GM12875 (cell line): Measurements from ENCODE around the gene CYP2D6.
"Not testable (repeated sequence)": the region's sequence is repeated elsewhere in the genome, so short reads cannot be mapped to it uniquely, and the experiment has no call there.

Source experiments
- H3K4me3 ChIP-seq: one replicate; pipeline ENCODE4 v1.5.1; 2011; ENCODE audit warnings: low read depth, low read length, control low read depth
- TF ChIP-seq, protein P1 (sequence below): IDR thresholded peaks from 2 replicates; pipeline ENCODE4 v1.5.1; 2011; ENCODE audit warnings: low read depth, mild to moderate bottlenecking, control low read depth, inconsistent platforms, low read length, moderate library complexity, borderline replicate concordance; ENCODE audit not compliant: insufficient read depth

CYP2D6 gene

DNA sequence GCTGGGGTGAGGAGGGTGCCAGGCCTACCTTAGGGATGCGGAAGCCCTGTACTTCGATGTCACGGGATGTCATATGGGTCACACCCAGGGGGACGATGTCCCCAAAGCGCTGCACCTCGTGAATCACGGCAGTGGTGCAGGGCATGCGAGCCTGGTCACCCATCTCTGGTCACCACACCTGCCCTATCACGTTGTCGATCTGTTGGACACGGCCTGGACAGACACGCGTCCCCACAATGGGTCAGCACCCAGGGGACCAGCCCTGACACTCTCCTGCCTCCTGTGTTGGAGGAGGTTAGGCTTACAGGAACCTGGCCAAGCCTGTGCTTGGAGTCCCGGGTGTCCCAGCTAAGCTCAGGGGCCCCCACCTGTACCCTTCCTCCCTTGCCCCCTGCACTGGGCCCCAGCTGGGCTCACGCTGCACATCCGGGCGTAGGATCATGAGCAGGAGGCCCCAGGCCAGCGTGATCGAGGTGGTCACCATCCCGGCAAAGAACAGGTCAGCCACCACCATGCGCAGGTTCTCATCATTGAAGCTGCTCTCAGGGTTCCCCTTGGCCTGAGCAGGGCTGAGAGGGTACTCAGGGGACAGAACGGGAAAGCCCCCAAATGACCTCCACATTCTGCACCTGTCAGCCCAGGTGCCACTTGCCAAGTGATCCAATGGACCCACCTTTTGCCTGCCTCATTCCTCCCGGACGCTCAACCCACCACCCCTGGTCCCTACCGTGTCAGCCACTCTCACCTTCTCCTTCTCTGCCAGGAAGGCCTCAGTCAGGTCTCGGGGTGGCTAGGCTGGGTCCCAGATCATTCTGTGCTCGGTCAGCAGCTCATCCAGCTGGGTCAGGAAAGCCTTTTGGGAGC, 20.3 kb upstream of the CYP2D6 start:
- H3K4me3 ChIP-seq, result no peak overlapping the region
- TF ChIP-seq, protein P1, sequence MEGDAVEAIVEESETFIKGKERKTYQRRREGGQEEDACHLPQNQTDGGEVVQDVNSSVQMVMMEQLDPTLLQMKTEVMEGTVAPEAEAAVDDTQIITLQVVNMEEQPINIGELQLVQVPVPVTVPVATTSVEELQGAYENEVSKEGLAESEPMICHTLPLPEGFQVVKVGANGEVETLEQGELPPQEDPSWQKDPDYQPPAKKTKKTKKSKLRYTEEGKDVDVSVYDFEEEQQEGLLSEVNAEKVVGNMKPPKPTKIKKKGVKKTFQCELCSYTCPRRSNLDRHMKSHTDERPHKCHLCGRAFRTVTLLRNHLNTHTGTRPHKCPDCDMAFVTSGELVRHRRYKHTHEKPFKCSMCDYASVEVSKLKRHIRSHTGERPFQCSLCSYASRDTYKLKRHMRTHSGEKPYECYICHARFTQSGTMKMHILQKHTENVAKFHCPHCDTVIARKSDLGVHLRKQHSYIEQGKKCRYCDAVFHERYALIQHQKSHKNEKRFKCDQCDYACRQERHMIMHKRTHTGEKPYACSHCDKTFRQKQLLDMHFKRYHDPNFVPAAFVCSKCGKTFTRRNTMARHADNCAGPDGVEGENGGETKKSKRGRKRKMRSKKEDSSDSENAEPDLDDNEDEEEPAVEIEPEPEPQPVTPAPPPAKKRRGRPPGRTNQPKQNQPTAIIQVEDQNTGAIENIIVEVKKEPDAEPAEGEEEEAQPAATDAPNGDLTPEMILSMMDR, result no peak

DNA sequence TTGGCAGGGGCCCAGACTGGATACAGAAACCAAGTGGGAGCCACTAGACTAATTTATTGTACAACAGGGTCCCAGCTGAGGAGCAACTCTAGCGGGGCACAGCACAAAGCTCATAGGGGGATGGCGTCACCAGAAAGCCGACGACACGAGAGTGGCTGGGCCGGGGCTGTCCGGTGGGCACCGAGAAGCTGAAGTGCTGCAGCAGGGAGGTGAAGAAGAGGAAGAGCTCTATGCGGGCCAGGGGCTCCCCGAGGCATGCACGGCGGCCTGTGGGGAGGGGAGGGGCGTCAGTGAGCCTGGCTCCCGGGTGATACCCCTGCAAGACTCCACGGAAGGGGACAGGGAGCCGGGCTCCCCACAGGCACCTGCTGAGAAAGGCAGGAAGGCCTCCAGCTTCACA, 19.2 kb upstream of the CYP2D6 start:
- not testable (repeated sequence) for H3K4me3 ChIP-seq

DNA sequence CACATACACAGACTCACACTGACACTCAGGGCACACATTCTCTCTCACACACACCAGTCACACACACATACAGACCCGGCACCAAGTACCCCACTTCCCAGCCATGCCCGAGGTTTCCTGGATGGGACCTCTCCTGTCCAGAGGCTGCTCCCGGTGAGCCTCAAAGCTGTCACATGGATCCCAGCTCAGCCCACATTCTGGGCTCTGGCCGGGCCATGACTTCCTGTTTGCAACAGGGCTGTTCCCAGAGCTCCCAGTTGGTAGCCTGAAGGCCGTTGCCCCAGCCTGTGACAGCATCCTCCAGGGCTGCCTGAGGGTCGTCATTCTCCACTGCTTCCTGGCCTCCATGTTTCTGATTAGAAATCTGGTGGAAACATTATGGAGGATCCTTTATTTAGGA, 14.6 kb upstream of the CYP2D6 start:
- TF ChIP-seq, protein P1, result no peak
- no peak overlapping the region for H3K4me3 ChIP-seq

DNA sequence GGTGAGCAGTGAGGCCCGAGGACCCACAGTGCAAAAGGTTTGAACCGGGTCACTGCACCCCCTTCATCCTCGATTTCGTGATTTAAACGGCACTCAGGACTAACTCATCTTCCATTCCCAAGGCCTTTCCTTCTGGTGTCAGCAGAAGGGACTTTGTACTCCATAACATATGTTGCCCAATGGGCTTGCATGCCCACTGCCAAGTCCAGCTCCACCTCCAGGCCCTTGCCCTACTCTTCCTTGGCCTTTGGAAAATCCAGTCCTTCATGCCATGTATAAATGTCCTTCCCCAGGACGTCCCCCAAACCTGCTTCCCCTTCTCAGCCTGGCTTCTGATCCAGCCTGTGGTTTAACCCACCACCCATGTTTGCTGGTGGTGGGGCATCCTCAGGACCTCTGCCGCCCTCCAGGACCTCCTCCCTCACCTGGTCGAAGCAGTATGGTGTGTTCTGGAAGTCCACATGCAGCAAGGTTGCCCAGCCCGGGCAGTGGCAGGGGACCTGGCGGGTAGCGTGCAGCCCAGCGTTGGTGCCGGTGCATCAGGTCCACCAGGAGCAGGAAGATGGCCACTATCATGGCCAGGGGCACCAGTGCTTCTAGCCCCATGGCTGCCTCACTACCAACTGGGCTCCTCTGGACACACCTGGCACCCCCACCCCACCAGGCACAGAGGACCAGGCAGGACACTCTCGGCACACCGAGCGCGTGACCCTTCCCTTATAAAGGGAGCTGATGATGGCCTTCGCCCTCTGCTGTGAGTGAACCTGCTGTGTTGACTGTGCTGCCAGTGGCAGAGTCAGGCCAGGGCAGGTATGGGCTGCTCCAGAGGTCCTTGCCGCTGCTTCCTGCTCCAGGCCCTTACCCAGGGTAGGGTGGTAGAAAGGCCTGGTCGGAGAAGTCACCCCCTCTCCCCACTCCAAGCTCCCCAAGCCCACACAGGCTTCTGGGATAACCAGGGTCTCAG, 13.5 kb upstream of the CYP2D6 start:
- H3K4me3 ChIP-seq, result not testable (repeated sequence)

DNA sequence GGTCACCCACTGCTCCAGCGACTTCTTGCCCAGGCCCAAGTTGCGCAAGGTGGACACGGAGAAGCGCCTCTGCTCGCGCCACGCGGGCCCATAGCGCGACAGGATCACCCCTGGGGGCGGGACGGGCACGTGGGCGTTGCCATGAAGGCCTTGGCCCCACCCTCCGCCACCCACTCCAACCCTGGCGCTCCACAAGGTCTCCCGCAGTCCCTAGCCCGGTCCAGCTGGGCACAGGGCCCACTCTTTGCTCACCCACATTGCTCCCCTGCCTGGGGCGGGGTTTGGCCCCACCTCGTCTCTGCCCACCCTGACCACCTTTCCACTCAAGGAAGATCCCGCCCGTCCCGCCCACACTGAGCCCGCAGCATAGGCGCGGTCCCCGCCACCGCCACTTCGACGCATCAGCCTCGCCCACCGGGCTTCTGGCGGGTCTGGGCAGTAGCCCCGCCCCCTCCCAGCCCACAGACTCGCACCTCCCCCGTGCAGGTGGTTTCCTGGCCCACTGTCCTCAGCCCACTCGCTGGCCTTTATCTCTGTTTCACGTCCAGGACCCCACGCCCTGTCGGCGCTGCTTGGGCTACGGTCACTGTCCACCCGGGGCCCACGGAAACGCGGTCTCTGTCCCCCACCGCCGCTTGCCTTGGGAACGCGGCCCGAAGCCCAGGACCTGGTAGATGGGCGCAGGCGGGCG, 12.3 kb upstream of the CYP2D6 start:
- TF ChIP-seq, protein P1, result no peak
- no peak overlapping the region for H3K4me3 ChIP-seq

DNA sequence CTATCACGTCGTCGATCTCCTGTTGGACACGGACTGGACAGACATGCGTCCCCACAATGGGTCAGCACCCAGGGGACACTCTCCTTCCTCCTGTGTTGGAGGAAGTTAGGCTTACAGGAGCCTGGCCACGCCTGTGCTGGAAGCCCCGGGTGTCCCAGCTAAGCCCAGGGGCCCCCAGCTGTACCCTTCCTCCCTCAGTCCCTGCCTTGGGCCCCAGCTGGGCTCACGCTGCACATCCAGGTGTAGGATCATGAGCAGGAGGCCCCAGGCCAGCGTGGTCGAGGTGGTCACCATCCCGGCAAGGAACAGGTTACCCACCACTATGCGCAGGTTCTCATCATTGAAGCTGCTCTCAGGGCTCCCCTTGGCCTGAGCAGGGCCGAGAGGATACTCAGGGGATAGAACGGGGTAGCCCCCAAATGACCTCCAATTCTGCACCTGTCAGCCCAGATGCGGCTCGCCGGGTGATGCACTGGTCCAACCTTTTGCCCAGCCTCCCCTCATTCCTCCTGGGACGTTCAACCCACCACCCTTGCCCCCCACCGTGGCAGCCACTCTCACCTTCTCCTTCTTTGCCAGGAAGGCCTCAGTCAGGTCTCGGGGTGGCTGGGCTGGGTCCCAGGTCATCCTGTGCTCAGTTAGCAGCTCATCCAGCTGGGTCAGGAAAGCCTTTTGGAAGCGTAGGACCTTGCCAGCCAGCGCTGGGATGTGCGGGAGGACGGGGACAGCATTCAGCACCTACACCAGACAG, 10.9 kb upstream of the CYP2D6 start:
- not testable (repeated sequence) for H3K4me3 ChIP-seq

DNA sequence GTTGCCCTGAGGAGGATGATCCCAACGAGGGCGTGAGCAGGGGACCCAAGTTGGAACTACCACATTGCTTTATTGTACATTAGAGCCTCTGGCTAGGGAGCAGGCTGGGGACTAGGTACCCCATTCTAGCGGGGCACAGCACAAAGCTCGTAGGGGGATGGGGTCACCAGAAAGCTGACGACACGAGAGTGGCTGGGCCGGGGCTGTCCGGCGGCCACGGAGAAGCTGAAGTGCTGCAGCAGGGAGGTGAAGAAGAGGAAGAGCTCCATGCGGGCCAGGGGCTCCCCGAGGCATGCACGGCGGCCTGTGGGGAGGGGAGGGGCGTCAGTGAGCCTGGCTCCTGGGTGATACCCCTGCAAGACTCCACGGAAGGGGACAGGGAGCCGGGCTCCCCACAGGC, 9.5 kb upstream of the CYP2D6 start:
- not testable (repeated sequence) for H3K4me3 ChIP-seq

DNA sequence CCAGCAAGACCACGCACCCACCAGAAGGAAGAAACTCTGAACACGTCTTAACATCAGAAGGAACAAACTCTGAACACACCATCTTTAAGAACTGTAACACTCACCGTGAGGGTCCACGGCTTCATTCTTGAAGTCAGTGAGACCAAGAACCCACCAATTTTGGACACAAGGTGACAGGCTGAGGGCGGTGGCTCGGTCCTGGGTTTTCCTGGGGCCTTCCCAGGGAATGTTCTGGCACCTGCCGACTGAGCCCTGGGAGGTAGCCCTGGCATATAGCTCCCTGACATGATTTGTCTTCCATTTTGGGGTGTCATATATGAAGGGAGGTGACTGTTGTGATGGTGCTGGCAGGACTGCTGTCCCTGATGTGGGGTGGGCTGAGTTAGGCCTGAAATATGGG, 8.9 kb upstream of the CYP2D6 start:
- H3K4me3 ChIP-seq, result not testable (repeated sequence)

DNA sequence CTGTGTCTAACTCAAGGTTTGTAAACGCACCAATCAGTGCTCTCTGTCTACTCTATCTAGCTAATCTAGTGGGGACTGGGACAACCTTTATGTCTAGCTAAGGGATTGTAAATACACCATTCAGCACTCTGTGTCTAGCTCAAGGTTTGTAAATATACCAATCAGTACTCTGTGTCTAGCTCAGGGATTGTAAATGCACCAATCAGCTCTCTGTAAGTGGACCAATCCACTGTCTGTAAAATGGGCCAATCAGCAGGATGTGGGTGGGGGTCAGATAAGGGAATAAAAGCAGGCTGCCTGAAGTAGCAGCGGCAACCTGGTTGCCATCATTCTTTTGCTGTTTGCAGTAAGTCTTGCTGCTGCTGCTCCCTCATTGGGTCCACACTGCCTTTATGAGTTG, 8.4 kb upstream of the CYP2D6 start:
- H3K4me3 ChIP-seq, result no peak overlapping the region
- TF ChIP-seq, protein P1, result no peak
